ENCODE data around the gene AHCYL2. TPM values are rescaled to one million over a fixed set of nuclear protein-coding genes. Genes with fewer than 3 reads are reported as not detected.

AHCYL2 gene
- total RNA-seq, 1 experiment from 2014 or later: 25.6 TPM

DNA sequence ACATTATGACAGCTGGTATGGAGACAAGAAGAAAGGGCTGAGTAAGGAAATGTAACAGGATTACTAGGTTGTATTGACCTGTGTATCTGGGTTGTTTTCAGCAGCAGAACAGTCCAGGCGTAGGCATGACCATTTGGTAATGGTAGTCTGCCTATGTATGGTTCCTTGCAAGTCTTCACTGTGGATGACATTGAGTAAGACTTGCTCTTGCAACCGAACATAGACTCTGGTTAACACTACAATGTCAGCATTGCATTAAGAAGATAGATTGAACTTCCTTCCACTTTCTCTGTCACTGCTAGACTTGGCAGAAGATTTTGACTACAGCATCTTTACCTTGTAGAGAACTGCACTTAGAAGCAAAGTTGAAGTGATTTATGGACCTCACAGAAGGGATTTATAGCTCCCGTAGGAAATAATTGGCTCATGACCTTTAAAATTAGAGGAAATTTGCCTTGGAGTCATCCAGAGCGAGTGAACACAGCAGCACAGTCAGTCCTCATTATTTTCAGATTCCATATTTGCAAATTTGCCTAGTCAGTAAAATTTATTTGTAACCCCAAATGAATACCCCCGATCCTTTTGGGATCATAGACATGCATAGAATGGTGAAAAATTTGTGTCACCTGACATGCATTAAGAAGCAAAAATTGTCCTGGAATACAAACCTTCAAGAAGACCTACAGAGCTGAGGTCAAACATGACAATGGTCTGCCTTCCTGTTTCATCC, 129.8 kb downstream of the AHCYL2 start (continued):
- TF ChIP-seq, protein P1, sequence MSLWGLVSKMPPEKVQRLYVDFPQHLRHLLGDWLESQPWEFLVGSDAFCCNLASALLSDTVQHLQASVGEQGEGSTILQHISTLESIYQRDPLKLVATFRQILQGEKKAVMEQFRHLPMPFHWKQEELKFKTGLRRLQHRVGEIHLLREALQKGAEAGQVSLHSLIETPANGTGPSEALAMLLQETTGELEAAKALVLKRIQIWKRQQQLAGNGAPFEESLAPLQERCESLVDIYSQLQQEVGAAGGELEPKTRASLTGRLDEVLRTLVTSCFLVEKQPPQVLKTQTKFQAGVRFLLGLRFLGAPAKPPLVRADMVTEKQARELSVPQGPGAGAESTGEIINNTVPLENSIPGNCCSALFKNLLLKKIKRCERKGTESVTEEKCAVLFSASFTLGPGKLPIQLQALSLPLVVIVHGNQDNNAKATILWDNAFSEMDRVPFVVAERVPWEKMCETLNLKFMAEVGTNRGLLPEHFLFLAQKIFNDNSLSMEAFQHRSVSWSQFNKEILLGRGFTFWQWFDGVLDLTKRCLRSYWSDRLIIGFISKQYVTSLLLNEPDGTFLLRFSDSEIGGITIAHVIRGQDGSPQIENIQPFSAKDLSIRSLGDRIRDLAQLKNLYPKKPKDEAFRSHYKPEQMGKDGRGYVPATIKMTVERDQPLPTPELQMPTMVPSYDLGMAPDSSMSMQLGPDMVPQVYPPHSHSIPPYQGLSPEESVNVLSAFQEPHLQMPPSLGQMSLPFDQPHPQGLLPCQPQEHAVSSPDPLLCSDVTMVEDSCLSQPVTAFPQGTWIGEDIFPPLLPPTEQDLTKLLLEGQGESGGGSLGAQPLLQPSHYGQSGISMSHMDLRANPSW (CRISPR knock-in tag; conservative IDR thresholded peaks at IDR 0.05; ENCODE audit: low read depth): no peak
- TF ChIP-seq CREM (CRISPR knock-in tag; IDR thresholded peaks at IDR 0.05): no peak

DNA sequence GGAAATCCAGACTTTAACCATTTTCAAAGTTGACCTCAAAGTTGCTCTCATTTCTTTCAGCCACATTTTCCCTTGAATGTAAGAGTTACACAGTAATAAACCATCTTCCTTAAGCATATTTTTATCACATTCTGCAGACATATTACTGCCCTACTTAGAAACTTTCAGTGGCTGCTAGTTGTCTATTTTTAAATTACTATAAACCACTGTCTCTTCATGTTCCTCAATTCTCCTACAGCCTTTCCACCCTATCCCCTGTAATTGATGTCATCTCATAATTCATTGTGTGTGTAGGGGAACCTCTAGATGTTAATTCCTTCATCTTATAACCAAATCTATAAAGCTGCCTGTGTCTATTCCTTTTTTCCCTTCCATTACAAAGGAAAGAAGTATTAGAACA, 131.3 kb downstream of the AHCYL2 start:
- Mint-ChIP-seq H3K27ac (no peak overlapping the region), H3K36me3 (no peaks in the 10 kb centered on the region), H3K4me1 (peaks cover 2% of the 10 kb centered on the region; the same call in 1 of the 2 replicates), H3K9me3 (no peaks in the 10 kb centered on the region), H3K27me3 (ENCODE audit: low read depth) (no peaks in the 10 kb centered on the region), H3K4me3 (no peak overlapping the region)
- TF ChIP-seq EMX1 (CRISPR knock-in tag; IDR thresholded peaks at IDR 0.05) (no peak), ZBTB21 (CRISPR knock-in tag; IDR thresholded peaks at IDR 0.05; ENCODE audit: borderline replicate concordance) (no peak), ATF1 (CRISPR knock-in tag; IDR thresholded peaks at IDR 0.05) (no peak), ZNF219 (CRISPR knock-in tag; IDR thresholded peaks at IDR 0.05; ENCODE audit: borderline replicate concordance) (no peak), GRHL2 (CRISPR knock-in tag; IDR thresholded peaks at IDR 0.05; ENCODE audit: insufficient replicate concordance, severe bottlenecking) (no peak), PRRX2 (CRISPR knock-in tag; IDR thresholded peaks at IDR 0.05) (no peak), SOX15 (CRISPR knock-in tag; IDR thresholded peaks at IDR 0.05) (no peak), SP1 (CRISPR knock-in tag; conservative IDR thresholded peaks at IDR 0.05) (no peak), HMGA2 (CRISPR knock-in tag; IDR thresholded peaks at IDR 0.05) (no peak), NFE2L1 (CRISPR knock-in tag; IDR thresholded peaks at IDR 0.05) (no peak), GTF2I (CRISPR knock-in tag; conservative IDR thresholded peaks at IDR 0.05) (no peak), ZNF671 (CRISPR knock-in tag; IDR thresholded peaks at IDR 0.05) (no peak), GABPB1 (CRISPR knock-in tag; IDR thresholded peaks at IDR 0.05) (no peak)
- TF ChIP-seq, protein P2, sequence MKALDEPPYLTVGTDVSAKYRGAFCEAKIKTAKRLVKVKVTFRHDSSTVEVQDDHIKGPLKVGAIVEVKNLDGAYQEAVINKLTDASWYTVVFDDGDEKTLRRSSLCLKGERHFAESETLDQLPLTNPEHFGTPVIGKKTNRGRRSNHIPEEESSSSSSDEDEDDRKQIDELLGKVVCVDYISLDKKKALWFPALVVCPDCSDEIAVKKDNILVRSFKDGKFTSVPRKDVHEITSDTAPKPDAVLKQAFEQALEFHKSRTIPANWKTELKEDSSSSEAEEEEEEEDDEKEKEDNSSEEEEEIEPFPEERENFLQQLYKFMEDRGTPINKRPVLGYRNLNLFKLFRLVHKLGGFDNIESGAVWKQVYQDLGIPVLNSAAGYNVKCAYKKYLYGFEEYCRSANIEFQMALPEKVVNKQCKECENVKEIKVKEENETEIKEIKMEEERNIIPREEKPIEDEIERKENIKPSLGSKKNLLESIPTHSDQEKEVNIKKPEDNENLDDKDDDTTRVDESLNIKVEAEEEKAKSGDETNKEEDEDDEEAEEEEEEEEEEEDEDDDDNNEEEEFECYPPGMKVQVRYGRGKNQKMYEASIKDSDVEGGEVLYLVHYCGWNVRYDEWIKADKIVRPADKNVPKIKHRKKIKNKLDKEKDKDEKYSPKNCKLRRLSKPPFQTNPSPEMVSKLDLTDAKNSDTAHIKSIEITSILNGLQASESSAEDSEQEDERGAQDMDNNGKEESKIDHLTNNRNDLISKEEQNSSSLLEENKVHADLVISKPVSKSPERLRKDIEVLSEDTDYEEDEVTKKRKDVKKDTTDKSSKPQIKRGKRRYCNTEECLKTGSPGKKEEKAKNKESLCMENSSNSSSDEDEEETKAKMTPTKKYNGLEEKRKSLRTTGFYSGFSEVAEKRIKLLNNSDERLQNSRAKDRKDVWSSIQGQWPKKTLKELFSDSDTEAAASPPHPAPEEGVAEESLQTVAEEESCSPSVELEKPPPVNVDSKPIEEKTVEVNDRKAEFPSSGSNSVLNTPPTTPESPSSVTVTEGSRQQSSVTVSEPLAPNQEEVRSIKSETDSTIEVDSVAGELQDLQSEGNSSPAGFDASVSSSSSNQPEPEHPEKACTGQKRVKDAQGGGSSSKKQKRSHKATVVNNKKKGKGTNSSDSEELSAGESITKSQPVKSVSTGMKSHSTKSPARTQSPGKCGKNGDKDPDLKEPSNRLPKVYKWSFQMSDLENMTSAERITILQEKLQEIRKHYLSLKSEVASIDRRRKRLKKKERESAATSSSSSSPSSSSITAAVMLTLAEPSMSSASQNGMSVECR (CRISPR knock-in tag; IDR thresholded peaks at IDR 0.05; ENCODE audit: borderline replicate concordance): no peak
- TF ChIP-seq, protein P3, sequence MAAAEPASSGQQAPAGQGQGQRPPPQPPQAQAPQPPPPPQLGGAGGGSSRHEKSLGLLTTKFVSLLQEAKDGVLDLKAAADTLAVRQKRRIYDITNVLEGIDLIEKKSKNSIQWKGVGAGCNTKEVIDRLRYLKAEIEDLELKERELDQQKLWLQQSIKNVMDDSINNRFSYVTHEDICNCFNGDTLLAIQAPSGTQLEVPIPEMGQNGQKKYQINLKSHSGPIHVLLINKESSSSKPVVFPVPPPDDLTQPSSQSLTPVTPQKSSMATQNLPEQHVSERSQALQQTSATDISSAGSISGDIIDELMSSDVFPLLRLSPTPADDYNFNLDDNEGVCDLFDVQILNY (CRISPR knock-in tag; IDR thresholded peaks at IDR 0.05): no peak
- TF ChIP-seq, protein P4, sequence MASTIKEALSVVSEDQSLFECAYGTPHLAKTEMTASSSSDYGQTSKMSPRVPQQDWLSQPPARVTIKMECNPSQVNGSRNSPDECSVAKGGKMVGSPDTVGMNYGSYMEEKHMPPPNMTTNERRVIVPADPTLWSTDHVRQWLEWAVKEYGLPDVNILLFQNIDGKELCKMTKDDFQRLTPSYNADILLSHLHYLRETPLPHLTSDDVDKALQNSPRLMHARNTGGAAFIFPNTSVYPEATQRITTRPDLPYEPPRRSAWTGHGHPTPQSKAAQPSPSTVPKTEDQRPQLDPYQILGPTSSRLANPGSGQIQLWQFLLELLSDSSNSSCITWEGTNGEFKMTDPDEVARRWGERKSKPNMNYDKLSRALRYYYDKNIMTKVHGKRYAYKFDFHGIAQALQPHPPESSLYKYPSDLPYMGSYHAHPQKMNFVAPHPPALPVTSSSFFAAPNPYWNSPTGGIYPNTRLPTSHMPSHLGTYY (CRISPR knock-in tag; IDR thresholded peaks at IDR 0.05): no peak
- TF ChIP-seq, protein P5, sequence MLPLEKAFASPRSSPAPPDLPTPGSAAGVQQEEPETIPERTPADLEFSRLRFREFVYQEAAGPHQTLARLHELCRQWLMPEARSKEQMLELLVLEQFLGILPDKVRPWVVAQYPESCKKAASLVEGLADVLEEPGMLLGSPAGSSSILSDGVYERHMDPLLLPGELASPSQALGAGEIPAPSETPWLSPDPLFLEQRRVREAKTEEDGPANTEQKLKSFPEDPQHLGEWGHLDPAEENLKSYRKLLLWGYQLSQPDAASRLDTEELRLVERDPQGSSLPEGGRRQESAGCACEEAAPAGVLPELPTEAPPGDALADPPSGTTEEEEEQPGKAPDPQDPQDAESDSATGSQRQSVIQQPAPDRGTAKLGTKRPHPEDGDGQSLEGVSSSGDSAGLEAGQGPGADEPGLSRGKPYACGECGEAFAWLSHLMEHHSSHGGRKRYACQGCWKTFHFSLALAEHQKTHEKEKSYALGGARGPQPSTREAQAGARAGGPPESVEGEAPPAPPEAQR (CRISPR knock-in tag; IDR thresholded peaks at IDR 0.05): no peak
- TF ChIP-seq, protein P6, sequence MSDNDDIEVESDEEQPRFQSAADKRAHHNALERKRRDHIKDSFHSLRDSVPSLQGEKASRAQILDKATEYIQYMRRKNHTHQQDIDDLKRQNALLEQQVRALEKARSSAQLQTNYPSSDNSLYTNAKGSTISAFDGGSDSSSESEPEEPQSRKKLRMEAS (CRISPR knock-in tag; IDR thresholded peaks at IDR 0.05): no peak
- TF ChIP-seq, protein P7, sequence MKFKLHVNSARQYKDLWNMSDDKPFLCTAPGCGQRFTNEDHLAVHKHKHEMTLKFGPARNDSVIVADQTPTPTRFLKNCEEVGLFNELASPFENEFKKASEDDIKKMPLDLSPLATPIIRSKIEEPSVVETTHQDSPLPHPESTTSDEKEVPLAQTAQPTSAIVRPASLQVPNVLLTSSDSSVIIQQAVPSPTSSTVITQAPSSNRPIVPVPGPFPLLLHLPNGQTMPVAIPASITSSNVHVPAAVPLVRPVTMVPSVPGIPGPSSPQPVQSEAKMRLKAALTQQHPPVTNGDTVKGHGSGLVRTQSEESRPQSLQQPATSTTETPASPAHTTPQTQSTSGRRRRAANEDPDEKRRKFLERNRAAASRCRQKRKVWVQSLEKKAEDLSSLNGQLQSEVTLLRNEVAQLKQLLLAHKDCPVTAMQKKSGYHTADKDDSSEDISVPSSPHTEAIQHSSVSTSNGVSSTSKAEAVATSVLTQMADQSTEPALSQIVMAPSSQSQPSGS (CRISPR knock-in tag; IDR thresholded peaks at IDR 0.05; ENCODE audit: borderline replicate concordance, low read depth): no peak
- TF ChIP-seq, protein P8, sequence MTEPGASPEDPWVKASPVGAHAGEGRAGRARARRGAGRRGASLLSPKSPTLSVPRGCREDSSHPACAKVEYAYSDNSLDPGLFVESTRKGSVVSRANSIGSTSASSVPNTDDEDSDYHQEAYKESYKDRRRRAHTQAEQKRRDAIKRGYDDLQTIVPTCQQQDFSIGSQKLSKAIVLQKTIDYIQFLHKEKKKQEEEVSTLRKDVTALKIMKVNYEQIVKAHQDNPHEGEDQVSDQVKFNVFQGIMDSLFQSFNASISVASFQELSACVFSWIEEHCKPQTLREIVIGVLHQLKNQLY (CRISPR knock-in tag; IDR thresholded peaks at IDR 0.05): no peak
- ATAC-seq: no peak
- no peak for DNase-seq (ENCODE audit: low spot score)
- ChIA-PET POLR2A (no interaction called here), CTCF (interaction anchor here (2.1 kb wide), 1 partner anchor 11 kb away, joined by 9 read pairs; no protein-coding TSS in a partner anchor)
